Measurements from ENCODE around the gene PDIK1L. TPM values are rescaled to one million over a fixed set of nuclear protein-coding genes. Genes with fewer than 3 reads are reported as not detected.

Gene PDIK1L
- total and polyA plus RNA-seq, 9 of the 15 experiments (the other 6 are each of a cell fraction or from before 2014, with no cell fraction given) = 12.8 to 30.2 (median 21.5) TPM

GRCh38 chr1:26094076-26094669, 17.5 kb upstream of the PDIK1L start (continued):
- TF ChIP-seq E2F1 (CRISPR knock-in tag; IDR thresholded peaks at IDR 0.05) (no peak), STAT5A (IDR thresholded peaks at IDR 0.05; ENCODE audit: borderline replicate concordance, low read length) (no peak), SAFB2 (IDR thresholded peaks at IDR 0.05; ENCODE audit: borderline replicate concordance, low read depth, low read length, severe bottlenecking) (no peak), KLF13 (tag; IDR thresholded peaks at IDR 0.05; ENCODE audit: borderline replicate concordance, low read depth) (no peak), CREB1 (IDR thresholded peaks at IDR 0.05) (peak; percentile 55; the same call in 1 of the 2 replicates), CREB1 (CRISPR knock-in tag; IDR thresholded peaks at IDR 0.05) (no peak), ARID3B (CRISPR knock-in tag; IDR thresholded peaks at IDR 0.05; ENCODE audit: borderline replicate concordance) (0 out of 2 replicates have a peak, but pooled peaks have one; percentile 69), CREB5 (CRISPR knock-in tag; IDR thresholded peaks at IDR 0.05) (no peak), E2F6 (IDR thresholded peaks at IDR 0.05; ENCODE audit: borderline replicate concordance in 1 of 2, extremely low read depth in 1 of 2, insufficient read depth in 1 of 2, insufficient read length in 1 of 2, low read depth in 1 of 2, low read length in 1 of 2, poor library complexity in 1 of 2, severe bottlenecking in 1 of 2) (peak in 1 of 2 experiments; percentile 43), ARID4B (CRISPR knock-in tag; IDR thresholded peaks at IDR 0.05) (no peak), ZNF212 (CRISPR knock-in tag; IDR thresholded peaks at IDR 0.05) (no peak), SMAD1 (IDR thresholded peaks at IDR 0.05; ENCODE audit: low read depth, low read length, partially characterized antibody) (no peak), ATF7 (IDR thresholded peaks at IDR 0.05) (0 out of 2 replicates have a peak, but pooled peaks have one; percentile 3), LCOR (CRISPR knock-in tag; IDR thresholded peaks at IDR 0.05) (no peak), RHOXF2B (CRISPR knock-in tag; conservative IDR thresholded peaks at IDR 0.05) (no peak), MITF (IDR thresholded peaks at IDR 0.05) (no peak)
